ENCODE measurements around the gene PTGS1.

Gene PTGS1

DNA sequence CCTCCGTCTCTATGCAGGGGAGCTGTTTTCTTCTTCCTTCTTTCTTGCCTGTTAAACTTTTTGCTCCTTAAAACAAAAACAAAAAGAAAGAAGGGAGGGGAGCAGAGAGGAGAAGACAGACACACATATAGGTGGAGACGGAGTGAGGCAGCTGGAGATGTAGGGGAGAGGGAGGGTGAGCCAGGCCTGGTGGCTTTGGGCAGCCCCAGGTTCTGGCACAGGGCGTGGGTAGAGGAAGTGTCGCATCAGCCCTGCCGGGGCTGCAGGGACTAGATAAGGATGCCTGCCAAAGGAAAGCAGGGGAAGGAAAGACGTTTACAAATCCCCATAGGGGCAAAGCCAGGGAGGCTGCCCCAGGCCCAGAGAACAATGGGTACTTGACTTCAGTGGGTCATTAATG lies 38.7 kb upstream of the PTGS1 start:
- no peak for DNase-seq (ENCODE audit: extremely low read depth, low read depth)
- no peak for TF ChIP-seq CTCF (IDR thresholded peaks at IDR 0.05; ENCODE audit: low read depth, low read length)

- TF ChIP-seq CTCF (IDR thresholded peaks at IDR 0.05; ENCODE audit: low read depth, low read length): no peak
- no peak for DNase-seq (ENCODE audit: extremely low read depth, low read depth)
Observed at GRCh38 chr9:122332644-122333043, 38.2 kb upstream of the PTGS1 start.

GRCh38 chr9:122333169-122333808 lies 37.5 kb upstream of the PTGS1 start:
- TF ChIP-seq CTCF (IDR thresholded peaks at IDR 0.05; ENCODE audit: low read depth, low read length): no peak
- DNase-seq (ENCODE audit: extremely low read depth, low read depth): no peak

DNA sequence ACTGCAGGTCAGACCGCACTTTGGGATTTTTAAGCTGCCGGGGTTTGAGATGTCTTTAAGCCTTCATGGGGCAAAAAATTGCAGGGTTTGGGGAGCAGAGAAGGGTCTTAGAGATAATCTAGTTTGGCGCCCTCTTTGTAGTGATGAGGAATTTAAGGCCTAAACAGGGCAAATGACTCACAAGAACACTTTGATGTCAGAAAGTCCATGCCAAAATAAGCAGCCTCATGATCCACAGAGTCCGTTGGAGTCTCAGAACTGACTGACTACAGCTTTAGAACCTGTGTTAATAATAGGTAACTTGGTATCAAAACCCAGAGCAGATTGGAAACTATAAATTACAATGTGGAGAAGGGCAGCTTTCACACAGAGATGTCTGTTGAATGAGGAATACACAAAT lies 35.9 kb upstream of the PTGS1 start:
- no peak for DNase-seq (ENCODE audit: extremely low read depth, low read depth)
- TF ChIP-seq CTCF (IDR thresholded peaks at IDR 0.05; ENCODE audit: low read depth, low read length): no peak

DNA sequence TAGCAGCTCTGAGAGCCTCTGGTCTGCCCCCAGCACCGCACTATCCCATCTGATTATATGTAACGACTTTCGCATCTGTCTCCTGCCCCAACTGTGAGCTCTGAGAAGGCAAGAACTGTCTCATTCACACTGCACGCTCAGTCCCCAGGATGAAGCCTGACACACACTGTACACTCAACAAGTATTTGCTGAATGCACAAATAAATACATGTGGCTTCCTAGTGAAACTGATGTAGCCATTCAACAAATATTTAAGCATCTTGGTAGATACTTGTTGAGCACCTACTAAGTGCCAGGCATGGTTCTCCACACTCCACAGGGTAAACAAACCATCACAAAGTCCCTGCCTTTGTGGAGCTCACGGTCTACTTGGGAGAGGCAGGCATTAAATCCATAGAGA lies 34.6 kb upstream of the PTGS1 start:
- no peak for DNase-seq (ENCODE audit: extremely low read depth, low read depth)
- TF ChIP-seq CTCF (IDR thresholded peaks at IDR 0.05; ENCODE audit: low read depth, low read length): no peak

GRCh38 chr9:122336866-122337555 lies 33.8 kb upstream of the PTGS1 start:
- TF ChIP-seq CTCF (IDR thresholded peaks at IDR 0.05; ENCODE audit: low read depth, low read length): no peak
- no peak for DNase-seq (ENCODE audit: extremely low read depth, low read depth)

DNA sequence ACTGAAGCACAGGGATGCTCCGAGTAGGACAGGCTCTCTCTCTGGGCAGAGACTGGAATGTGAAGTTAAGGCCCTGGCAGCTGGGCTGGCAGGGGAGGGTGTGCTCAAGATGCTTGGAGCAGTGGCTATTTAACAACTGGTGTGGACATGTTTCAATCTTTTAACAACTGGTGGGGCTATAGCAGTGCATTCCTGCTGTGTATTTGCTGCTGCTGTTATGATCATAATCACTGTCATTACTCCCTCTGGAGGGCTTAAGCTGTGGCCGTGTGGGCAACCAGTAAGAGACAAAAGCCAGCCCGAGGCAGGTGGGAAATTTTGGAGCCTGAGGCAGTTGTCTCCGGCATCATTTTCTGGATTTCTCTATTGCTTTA lies 33.3 kb upstream of the PTGS1 start:
- no peak for TF ChIP-seq CTCF (IDR thresholded peaks at IDR 0.05; ENCODE audit: low read depth, low read length)
- no peak for DNase-seq (ENCODE audit: extremely low read depth, low read depth)
